SK-N-SH (cell line): ENCODE data around the gene CELSR3. TPM values are rescaled to one million over a fixed set of nuclear protein-coding genes. Genes with fewer than 3 reads are reported as not detected.
A peak's percentile ranks its signal among the peaks of the same experiment; 100 is the strongest.

Source experiments
- CTCF ChIA-PET: fragments of 300-600, 350-600 bp; formaldehyde crosslinking; extraction: SDS; loops from one replicate; lab custom pipeline; 2021; lab: Yijun Ruan, JAX
- POLR2A ChIA-PET: fragments of 350-600 bp; sonication (Branson Sonifier 250); formaldehyde crosslinking; extraction: SDS; loops from one replicate; lab custom pipeline; 2020; ENCODE audit warnings: antibody characterized with exemption, inconsistent platforms; lab: Yijun Ruan, JAX
- DNase-seq: peaks from one replicate; pipeline ENCODE4 v3.0.0; 2012
- H2AFZ ChIP-seq: fragments of 200-600 bp; sonication (generic); 2 replicates; pipeline ENCODE4 v1.8.1; 2016; ENCODE audit warnings: antibody characterized with exemption, mild to moderate bottlenecking, low read depth
- H3F3A ChIP-seq: fragments of 200-600 bp; sonication (generic); replicated peaks from 2 replicates; pipeline ENCODE3; 2016; ENCODE audit warnings: antibody characterized with exemption, mild to moderate bottlenecking; ENCODE audit not compliant: insufficient read depth
- H3K27ac ChIP-seq, 2 experiments: fragments of 200-500 bp in 1 of 2; fragments of 200-600 bp in 1 of 2; sonication (Bioruptor generic) in 1 of 2; sonication (generic), shearing (Covaris generic) in 1 of 2; 2 replicates each; pipeline versions ENCODE4 v1.5.1 to v1.6.1; 2014 to 2016; ENCODE audit warnings: low read depth in 2 of 2, inconsistent platforms in 1 of 2, low read length in 1 of 2, mild to moderate bottlenecking in 1 of 2, mixed read lengths in 1 of 2
- H3K27me3 ChIP-seq: fragments of 200-600 bp; sonication (generic), shearing (Covaris generic); 2 replicates; pipeline ENCODE4 v1.6.1; 2016; ENCODE audit warnings: mixed run types; ENCODE audit not compliant: insufficient read depth
- H3K36me3 ChIP-seq, 2 experiments: fragments of 200-500 bp in 1 of 2; fragments of 200-600 bp in 1 of 2; sonication (Bioruptor generic) in 1 of 2; sonication (generic) in 1 of 2; replicated peaks in 1 of 2; 2 replicates each; pipeline versions ENCODE3 to v1.5.1; 2014 to 2016; ENCODE audit warnings: low read length in 1 of 2, mild to moderate bottlenecking in 1 of 2; ENCODE audit not compliant: insufficient read depth in 2 of 2, control insufficient read depth in 1 of 2
- H3K4me1 ChIP-seq, 2 experiments: fragments of 200-500 bp in 1 of 2; fragments of 200-600 bp in 1 of 2; sonication (Bioruptor generic) in 1 of 2; sonication (generic), shearing (Covaris generic) in 1 of 2; 2 replicates each; pipeline versions ENCODE4 v1.5.1 to v1.6.1; 2014 to 2016; ENCODE audit warnings: low read depth in 1 of 2, low read length in 1 of 2, mixed run types in 1 of 2; ENCODE audit not compliant: insufficient read depth in 2 of 2, control insufficient read depth in 1 of 2
- H3K4me2 ChIP-seq: fragments of 200-600 bp; sonication (generic), shearing (Covaris generic); 2 replicates; pipeline ENCODE4 v1.6.1; 2017; ENCODE audit warnings: mixed run types
- H3K4me3 ChIP-seq, 2 experiments: fragments of 200-500 bp in 1 of 2; fragments of 200-600 bp in 1 of 2; sonication (Bioruptor generic) in 1 of 2; sonication (generic), shearing (Covaris generic) in 1 of 2; 2 replicates each; pipeline versions ENCODE4 v1.5.1 to v1.8.1; 2014 to 2016; ENCODE audit warnings: low read depth in 2 of 2, inconsistent platforms in 1 of 2, low read length in 1 of 2, mild to moderate bottlenecking in 1 of 2, mixed read lengths in 1 of 2, moderate library complexity in 1 of 2
- H3K79me2 ChIP-seq: fragments of 200-600 bp; sonication (generic); 2 replicates; pipeline ENCODE4 v1.8.1; 2017; ENCODE audit warnings: mild to moderate bottlenecking; ENCODE audit not compliant: insufficient read depth
- H3K9ac ChIP-seq: fragments of 200-600 bp; sonication (generic); 2 replicates; pipeline ENCODE4 v1.6.1; 2017; ENCODE audit warnings: mixed run types
- H3K9me2 ChIP-seq: fragments of 200-600 bp; sonication (generic); 2 replicates; pipeline ENCODE4 v1.6.1; 2017; ENCODE audit warnings: mixed run types
- H3K9me3 ChIP-seq: fragments of 200-600 bp; sonication (generic); 2 replicates; pipeline ENCODE4 v1.6.1; 2017; ENCODE audit warnings: mixed run types, mild to moderate bottlenecking, moderate library complexity
- H4K20me1 ChIP-seq: fragments of 200-600 bp; sonication (generic); 2 replicates; pipeline ENCODE4 v1.6.1; 2017; ENCODE audit warnings: mild to moderate bottlenecking, mixed run types; ENCODE audit not compliant: insufficient read depth
- CHD2 ChIP-seq: fragments of 150-350 bp; IDR thresholded peaks from 2 replicates; pipeline ENCODE4 v1.6.1; 2018; ENCODE audit warnings: low read length; ENCODE audit not compliant: partially characterized antibody
- EP300 ChIP-seq, 2 experiments: IDR thresholded peaks; 2 replicates each; pipeline versions ENCODE4 v1.4.0 to v1.6.1; 2012; ENCODE audit warnings: borderline replicate concordance in 1 of 2, low read depth in 1 of 2, low read length in 1 of 2
- FOSL2 ChIP-seq: IDR thresholded peaks from 2 replicates; pipeline ENCODE4 v1.4.0; 2012; ENCODE audit warnings: low read depth, mild to moderate bottlenecking, moderate library complexity, borderline replicate concordance
- FOXJ3 ChIP-seq: sonication (generic); formaldehyde crosslinking; IDR thresholded peaks from 2 replicates; pipeline ENCODE4 v1.5.1; 2020; ENCODE audit warnings: mild to moderate bottlenecking, missing genetic modification reagents
- FOXM1 ChIP-seq: IDR thresholded peaks from 2 replicates; pipeline ENCODE4 v1.4.0; 2012; ENCODE audit warnings: low read depth, mild to moderate bottlenecking
- GABPA ChIP-seq: IDR thresholded peaks from 2 replicates; pipeline ENCODE4 v1.4.0; 2012; ENCODE audit warnings: low read depth, mild to moderate bottlenecking
- GATA2 ChIP-seq: sonication (generic); formaldehyde crosslinking; IDR thresholded peaks from 2 replicates; pipeline ENCODE4 v1.5.0; 2020; ENCODE audit warnings: mild to moderate bottlenecking, missing genetic modification reagents
- MAX ChIP-seq: IDR thresholded peaks from 2 replicates; pipeline ENCODE4 v1.4.0; 2012; ENCODE audit warnings: low read depth
- MEF2A ChIP-seq: IDR thresholded peaks from 2 replicates; pipeline ENCODE4 v1.4.0; 2012; ENCODE audit warnings: low read depth, borderline replicate concordance
- MXI1 ChIP-seq: IDR thresholded peaks from 2 replicates; pipeline ENCODE4 v1.6.1; 2012; ENCODE audit warnings: mild to moderate bottlenecking, low read depth, low read length, improper control_type of control experiment
- NFIC ChIP-seq: IDR thresholded peaks from 2 replicates; pipeline ENCODE4 v1.4.0; 2012; ENCODE audit warnings: borderline replicate concordance
- REST ChIP-seq: IDR thresholded peaks from 2 replicates; pipeline ENCODE4 v1.6.1; 2012; ENCODE audit warnings: mild to moderate bottlenecking, low read depth, low read length, moderate library complexity
- RXRA ChIP-seq: IDR thresholded peaks from 2 replicates; pipeline ENCODE4 v1.4.0; 2012; ENCODE audit warnings: low read depth, mild to moderate bottlenecking, borderline replicate concordance
- SIN3A ChIP-seq: IDR thresholded peaks from 2 replicates; pipeline ENCODE4 v1.6.1; 2012; ENCODE audit warnings: low read depth, mild to moderate bottlenecking, low read length, moderate library complexity, borderline replicate concordance
- TCF12 ChIP-seq: IDR thresholded peaks from 2 replicates; pipeline ENCODE4 v1.4.0; 2012
- TEAD4 ChIP-seq: IDR thresholded peaks from 2 replicates; pipeline ENCODE4 v1.4.0; 2012; ENCODE audit warnings: mild to moderate bottlenecking, borderline replicate concordance; ENCODE audit not compliant: insufficient read depth
- USF1 ChIP-seq: IDR thresholded peaks from 2 replicates; pipeline ENCODE4 v1.4.0; 2012; ENCODE audit warnings: low read depth, borderline replicate concordance
- ZBTB33 ChIP-seq: IDR thresholded peaks from 2 replicates; pipeline ENCODE4 v1.4.0; 2012; ENCODE audit warnings: low read depth, borderline replicate concordance
- WGBS: methylation state at CpG from one replicate; pipeline ENCODE4 v1.1.6; 2017; ENCODE audit warnings: low lambda C conversion rate; 5-methylcytosine and 5-hydroxymethylcytosine counted together
- polyA plus RNA-seq, 3 experiments: library from polyadenylated mRNA; depleted of rRNA; stranded (reverse); fragments of >200 nt; gene quantifications; 2 replicates each; pipeline ENCODE4 v1.2.3, GENCODE V29; 2012

CELSR3 gene
- polyA plus RNA-seq, 1 of the 3 experiments (the other 2 are of a cell fraction), result 11.7 TPM

GRCh38 chr3:48597408-48597800, 65.3 kb downstream of the CELSR3 start:
- H3K9ac ChIP-seq, result no peak overlapping the region
- TF ChIP-seq MAX, result no peak
- no peak for TF ChIP-seq USF1
- no peak for TF ChIP-seq EP300 (IDR thresholded peaks at IDR 0.05; ENCODE audit: borderline replicate concordance in 1 of 2, low read depth in 1 of 2, low read length in 1 of 2)
- TF ChIP-seq SIN3A, result no peak
- TF ChIP-seq GABPA, result no peak
- TF ChIP-seq GATA2 (CRISPR knock-in tag), result no peak
- TF ChIP-seq NFIC, result no peak
- TF ChIP-seq FOSL2, result no peak
- no peak for TF ChIP-seq TEAD4
- TF ChIP-seq ZBTB33, result no peak
- TF ChIP-seq MXI1, result no peak
- TF ChIP-seq FOXJ3, result no peak
- no peak for TF ChIP-seq FOXM1
- no peak for TF ChIP-seq MEF2A
- TF ChIP-seq TCF12, result no peak
- no peak for TF ChIP-seq REST
- no peak for TF ChIP-seq RXRA
- TF ChIP-seq CHD2, result no peak
- no peak overlapping the region for H3K4me2 ChIP-seq
- peak overlapping the region in 1 of 2 experiments; percentile 96; a peak in 2 of 4 replicates for H3K27ac ChIP-seq
- WGBS, result 90% methylated on average over 6 of the region's 6 CpGs
- ChIA-PET CTCF (interaction anchor here (1.6 kb wide), 1 partner anchor 38 kb away, joined by 9 read pairs; the partner anchor contains the start of gene SLC26A6), POLR2A (interaction anchor here (0.6 to 1.7 kb wide), 2 partner anchors 65 to 1260 kb away, joined by 3 to 4 read pairs; partner anchors contain the start of gene CELSR3)
- no peak overlapping the region for H2AFZ ChIP-seq
- no peaks in the 10 kb centered on the region for H4K20me1 ChIP-seq
- peaks cover 30 to 37% of the 10 kb centered on the region in 2 experiments; a peak in 3 of 4 replicates for H3K4me1 ChIP-seq
- H3K79me2 ChIP-seq, result peaks cover 5% of the 10 kb centered on the region; the same call in 1 of the 2 replicates
- no peak for DNase-seq
- H3K9me2 ChIP-seq, result no peaks in the 10 kb centered on the region
- peaks cover 9 to 27% of the 10 kb centered on the region in 2 experiments for H3K36me3 ChIP-seq
- H3F3A ChIP-seq, result peaks cover 45% of the 10 kb centered on the region
- no peak overlapping the region for H3K4me3 ChIP-seq
- no peaks in the 10 kb centered on the region for H3K27me3 ChIP-seq
- H3K9me3 ChIP-seq, result no peaks in the 10 kb centered on the region
